ENCODE data around the gene THAP4.

THAP4 gene

DNA sequence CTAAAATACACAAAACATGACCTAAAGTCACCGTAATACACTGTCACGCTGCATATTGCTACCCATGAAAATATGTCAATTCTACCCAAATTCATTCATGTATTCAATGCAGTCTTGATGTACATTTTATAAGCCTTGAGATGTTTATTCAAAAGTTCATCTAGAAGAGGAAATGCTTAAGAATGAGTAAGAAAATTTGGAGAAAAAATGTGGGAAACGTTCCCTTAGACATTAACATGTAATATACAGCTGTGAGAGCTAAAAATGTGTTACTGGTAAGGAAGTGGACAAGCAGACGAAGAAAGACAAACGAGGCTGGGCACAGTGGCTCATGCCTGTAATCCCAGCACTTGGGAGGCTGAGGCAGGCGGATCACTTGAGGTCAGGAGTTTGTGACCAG, 37.3 kb downstream of the THAP4 start:
- TF ChIP-seq CTCF (IDR thresholded peaks at IDR 0.05; ENCODE audit: insufficient read depth, missing control alignments): no peak
- FAIRE-seq: no peak

DNA sequence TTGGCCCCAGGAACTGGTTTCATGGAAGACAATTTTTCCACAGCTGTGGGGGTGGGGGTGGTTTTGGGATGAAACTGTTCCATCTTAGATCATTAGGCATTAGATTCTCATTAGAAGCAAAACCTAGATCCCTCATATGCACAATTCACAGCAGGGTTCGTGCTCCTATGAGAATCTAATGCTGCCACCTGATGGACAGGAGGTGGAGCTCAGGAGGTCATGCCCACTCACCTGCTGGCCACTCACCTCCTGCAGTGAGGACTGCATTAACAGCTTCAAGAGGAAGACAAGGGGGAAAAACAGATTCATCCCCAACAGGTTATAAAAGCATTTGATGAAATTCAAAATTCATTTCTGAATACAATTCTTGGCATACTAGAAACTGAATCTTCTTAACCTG, 38.5 kb downstream of the THAP4 start:
- TF ChIP-seq CTCF (IDR thresholded peaks at IDR 0.05; ENCODE audit: insufficient read depth, missing control alignments): no peak
- DNase-seq (ENCODE audit: insufficient read length, low spot score) (no peak), FAIRE-seq (no peak)

More for the DNA sequence above, 37.3 kb downstream of the THAP4 start:
- DNase-seq (ENCODE audit: insufficient read length, low spot score): no peak

GRCh38 chr2:241598061-241598460, 38.9 kb downstream of the THAP4 start:
- no peak for FAIRE-seq
- TF ChIP-seq CTCF (IDR thresholded peaks at IDR 0.05; ENCODE audit: insufficient read depth, missing control alignments): no peak

GRCh38 chr2:241597561-241597960, 39.4 kb downstream of the THAP4 start:
- FAIRE-seq: no peak

More at GRCh38 chr2:241598061-241598460, 38.9 kb downstream of the THAP4 start:
- no peak for DNase-seq (ENCODE audit: insufficient read length, low spot score)

GRCh38 chr2:241595600-241596140, 41.3 kb downstream of the THAP4 start:
- FAIRE-seq (no peak), DNase-seq (ENCODE audit: insufficient read length, low spot score) (no peak)
- TF ChIP-seq CTCF (IDR thresholded peaks at IDR 0.05; ENCODE audit: insufficient read depth, missing control alignments): peak; percentile 5

More at GRCh38 chr2:241597561-241597960, 39.4 kb downstream of the THAP4 start:
- no peak for TF ChIP-seq CTCF (IDR thresholded peaks at IDR 0.05; ENCODE audit: insufficient read depth, missing control alignments)
- DNase-seq (ENCODE audit: insufficient read length, low spot score): no peak

- FAIRE-seq: no peak
These were observed 43.7 kb downstream of the THAP4 start for GRCh38 chr2:241593271-241593670.

More at GRCh38 chr2:241593271-241593670, 43.7 kb downstream of the THAP4 start:
- no peak for TF ChIP-seq CTCF (IDR thresholded peaks at IDR 0.05; ENCODE audit: insufficient read depth, missing control alignments)
- no peak for DNase-seq (ENCODE audit: insufficient read length, low spot score)
